PC-3 (cell line): ENCODE data around the gene ZNF74. TPM values are rescaled to one million over a fixed set of nuclear protein-coding genes. Genes with fewer than 3 reads are reported as not detected.

ENCODE experiments used
- ATAC-seq: fragments of 200-7000 bp; cut with Tn5 transposase; 2 replicates; pipeline ENCODE4 v1.9.1; 2020; ENCODE audit warnings: mild to moderate bottlenecking, moderate library complexity
- BruUV-seq: library from RNA; stranded (reverse); fragments of 400-500 nt; replicated peaks from 2 replicates; lab custom pipeline; 2021; lab: Mats Ljungman, UMichigan
- CTCF ChIA-PET: fragments of 300-600 bp; sonication (Branson Sonifier 250); formaldehyde crosslinking; loops from one replicate; lab custom pipeline; 2022; ENCODE audit warnings: antibody characterized with exemption; lab: Charles Lee
- POLR2A ChIA-PET: fragments of 300-600 bp; sonication (Branson Sonifier 250); formaldehyde crosslinking; loops from one replicate; lab custom pipeline; 2022; ENCODE audit warnings: antibody characterized with exemption; ENCODE audit not compliant: unreplicated experiment; lab: Charles Lee
- DNase-seq: peaks from one replicate; pipeline ENCODE4 v3.0.0-alpha.2; 2015
- H2AFZ ChIP-seq: fragments of 300-600 bp; sonication (generic); 2 replicates; pipeline ENCODE4 v1.6.0; 2016; ENCODE audit warnings: antibody characterized with exemption, low read length
- H3F3A ChIP-seq: fragments of 300-600 bp; sonication (generic); one replicate; pipeline ENCODE4 v1.6.0; 2017; ENCODE audit warnings: antibody characterized with exemption, low read length, control low read depth, mild to moderate bottlenecking; ENCODE audit not compliant: unreplicated experiment
- H3K27ac ChIP-seq: fragments of 300-600 bp; sonication (generic); 2 replicates; pipeline ENCODE4 v1.5.1; 2016; ENCODE audit warnings: mild to moderate bottlenecking, low read length
- H3K27me3 ChIP-seq: fragments of 300-600 bp; sonication (generic); 2 replicates; pipeline ENCODE4 v1.6.1; 2016; ENCODE audit warnings: low read length, mixed read lengths
- H3K36me3 ChIP-seq: fragments of 300-600 bp; sonication (generic); 2 replicates; pipeline ENCODE4 v1.6.1; 2016; ENCODE audit warnings: low read depth, mixed run types, low read length, mixed read lengths
- H3K4me1 ChIP-seq: fragments of 300-600 bp; sonication (generic); 2 replicates; pipeline ENCODE4 v1.5.1; 2016; ENCODE audit warnings: low read length; ENCODE audit not compliant: insufficient read depth
- H3K4me2 ChIP-seq: fragments of 300-600 bp; sonication (generic); 2 replicates; pipeline ENCODE4 v1.6.0; 2016; ENCODE audit warnings: low read length
- H3K4me3 ChIP-seq: fragments of 300-600 bp; sonication (generic); 2 replicates; pipeline ENCODE4 v1.5.1; 2016; ENCODE audit warnings: mild to moderate bottlenecking, low read length, mixed read lengths
- H3K79me2 ChIP-seq: fragments of 300-600 bp; sonication (generic); 2 replicates; pipeline ENCODE4 v1.6.1; 2017; ENCODE audit warnings: low read length, mixed read lengths
- H3K9ac ChIP-seq: fragments of 300-600 bp; sonication (generic); 2 replicates; pipeline ENCODE4 v1.6.0; 2016; ENCODE audit warnings: mild to moderate bottlenecking, low read length
- H3K9me2 ChIP-seq: fragments of 300-600 bp; sonication (generic); replicated peaks from 2 replicates; pipeline ENCODE4 v1.6.1; 2016; ENCODE audit warnings: mixed run types, low read length, mixed read lengths
- H3K9me3 ChIP-seq: fragments of 300-600 bp; sonication (generic); 2 replicates; pipeline ENCODE4 v1.6.1; 2016; ENCODE audit warnings: low read length, mixed read lengths
- H4K20me1 ChIP-seq: fragments of 300-600 bp; sonication (generic); 2 replicates; pipeline ENCODE4 v1.6.1; 2016; ENCODE audit warnings: low read length, mixed read lengths
- CTCF ChIP-seq: fragments of 300-600 bp; sonication (generic); conservative IDR thresholded peaks from 2 replicates; pipeline ENCODE4 v1.5.1; 2017; ENCODE audit warnings: antibody characterized with exemption, low read depth, mild to moderate bottlenecking, low read length
- EZH2 ChIP-seq: fragments of 300-600 bp; sonication (generic); IDR thresholded peaks from one replicate; pipeline ENCODE4 v1.6.1; 2017; ENCODE audit warnings: antibody characterized with exemption, mild to moderate bottlenecking, low read length; ENCODE audit not compliant: unreplicated experiment
- EZH2phosphoT487 ChIP-seq: fragments of 300-600 bp; sonication (generic); IDR thresholded peaks from 2 replicates; pipeline ENCODE4 v1.6.1; 2018; ENCODE audit warnings: mild to moderate bottlenecking, antibody characterized with exemption, low read length, borderline replicate concordance
- intact Hi-C: fragments of 100-400 bp; cut with micrococcal nuclease; formaldehyde crosslinking; loops from 2 replicates; pipeline ENCODE4 v1.9.0; 2023
- total RNA-seq: library from RNA; depleted of rRNA; stranded (reverse); fragments of >200 nt; gene quantifications from 2 replicates; pipeline ENCODE4 v1.2.3, GENCODE V29; 2014

ZNF74 gene
- total RNA-seq, 1 experiment from 2014 or later = 11.1 TPM

- BruUV-seq = no TSS peak
- no peaks in the 10 kb centered on the region for H3K79me2 ChIP-seq
- intact Hi-C loops = no loop called here
These were observed 31.8 kb downstream of the ZNF74 start for GRCh38 chr22:20425566-20426258.

GRCh38 chr22:20426259-20426615 is 32.3 kb downstream of the ZNF74 start:
- BruUV-seq = no TSS peak
- no peak for DNase-seq
- H4K20me1 ChIP-seq = no peaks in the 10 kb centered on the region

More at GRCh38 chr22:20425566-20426258, 31.8 kb downstream of the ZNF74 start:
- H3K36me3 ChIP-seq = no peaks in the 10 kb centered on the region
- H3F3A ChIP-seq = no peaks in the 10 kb centered on the region
- H3K27ac ChIP-seq = no peak overlapping the region
- H3K9me3 ChIP-seq = no peaks in the 10 kb centered on the region
- CTCF ChIA-PET = no interaction called here
- no peak overlapping the region for H3K4me3 ChIP-seq
- H3K9ac ChIP-seq = no peak overlapping the region
- TF ChIP-seq EZH2phosphoT487 (no peak), EZH2 (no peak), CTCF (no peak)
- no peak overlapping the region for H2AFZ ChIP-seq
- no peaks in the 10 kb centered on the region for H4K20me1 ChIP-seq
- no peak for DNase-seq
- no peaks in the 10 kb centered on the region for H3K9me2 ChIP-seq
- ATAC-seq = no peak
- POLR2A ChIA-PET = no interaction called here
- H3K4me2 ChIP-seq = no peak overlapping the region
- H3K4me1 ChIP-seq = no peaks in the 10 kb centered on the region
- no peaks in the 10 kb centered on the region for H3K27me3 ChIP-seq

More at GRCh38 chr22:20426259-20426615, 32.3 kb downstream of the ZNF74 start:
- H3K27ac ChIP-seq = no peak overlapping the region
- no peaks in the 10 kb centered on the region for H3F3A ChIP-seq
- H3K9ac ChIP-seq = no peak overlapping the region
- no peak for ATAC-seq
- intact Hi-C loops = no loop called here
- H3K4me2 ChIP-seq = no peak overlapping the region
- no peak overlapping the region for H3K4me3 ChIP-seq
- no peaks in the 10 kb centered on the region for H3K36me3 ChIP-seq
- no peaks in the 10 kb centered on the region for H3K79me2 ChIP-seq
- no peak overlapping the region for H2AFZ ChIP-seq
- ChIA-PET POLR2A (no interaction called here), CTCF (no interaction called here)
- H3K27me3 ChIP-seq = no peaks in the 10 kb centered on the region
- H3K9me3 ChIP-seq = no peaks in the 10 kb centered on the region
- H3K4me1 ChIP-seq = peaks cover 2% of the 10 kb centered on the region; the same call in 1 of the 2 replicates
- TF ChIP-seq CTCF (no peak), EZH2 (no peak), EZH2phosphoT487 (no peak)
- H3K9me2 ChIP-seq = no peaks in the 10 kb centered on the region
